ENCODE data around the gene TMC5.

GRCh38 chr16:19548144-19548543 is 130.5 kb downstream of the TMC5 start:
- TF ChIP-seq CTCF (IDR thresholded peaks at IDR 0.05 in 4 of 5, conservative IDR thresholded peaks at IDR 0.05 in 1 of 5) (no peak), POLR2A (IDR thresholded peaks at IDR 0.05) (no peak)

All from gastrocnemius medialis (tissue), 4 donors.